ENCODE measurements around the gene HLA-DPA1. TPM values are rescaled to one million over a fixed set of nuclear protein-coding genes. Genes with fewer than 3 reads are reported as not detected.

HLA-DPA1 gene
- total and polyA plus RNA-seq, 10 of the 15 experiments (the other 5 are each of a cell fraction or from before 2014, with no cell fraction given) = 508 to 1,640 (median 829) TPM

GRCh38 chr6:33019372-33019771 is 54.1 kb downstream of the HLA-DPA1 start:
- peak overlapping the region; percentile 70 for H3K27ac ChIP-seq (ENCODE audit: control insufficient read depth, insufficient read depth)
- CTCF ChIA-PET = interaction anchor here (0.8 to 12.3 kb wide), 15 partner anchors 10 to 181 kb away, joined by 3 to 281 read pairs (median 5); partner anchors contain the start of genes HLA-DPA1, HLA-DPB1 and TAP2

More at GRCh38 chr6:33019372-33019771, 54.1 kb downstream of the HLA-DPA1 start:
- SMC1A ChIA-PET (ENCODE audit: uncharacterized antibody, unreplicated experiment) = interaction anchor here (0.8 to 12.9 kb wide), 13 partner anchors 9 to 230 kb away, joined by 3 to 177 read pairs (median 36); partner anchors contain the start of genes HLA-DPA1 and HLA-DPB1
- no peak for TF ChIP-seq ASH2L (IDR thresholded peaks at IDR 0.05; ENCODE audit: borderline replicate concordance, low read depth)
- no peak for TF ChIP-seq FOS (IDR thresholded peaks at IDR 0.05; ENCODE audit: borderline replicate concordance, extremely low read depth, insufficient read length)
- TF ChIP-seq TAF1 (IDR thresholded peaks at IDR 0.05; ENCODE audit: borderline replicate concordance, low read depth, low read length) = 0 out of 2 replicates have a peak, but pooled peaks have one; percentile 23
- TF ChIP-seq SPI1 (IDR thresholded peaks at IDR 0.05; ENCODE audit: borderline replicate concordance, insufficient read depth, low read depth, low read length) = peak; percentile 44; the same call in 1 of the 2 replicates
- 0 out of 2 replicates have a peak, but pooled peaks have one; percentile 56 for TF ChIP-seq MTA3 (IDR thresholded peaks at IDR 0.05; ENCODE audit: borderline replicate concordance, low read length)
- no peak for TF ChIP-seq RELA (IDR thresholded peaks at IDR 0.05; ENCODE audit: borderline replicate concordance, partially characterized antibody)
- TF ChIP-seq SMARCA5 (IDR thresholded peaks at IDR 0.05) = no peak
- no peak for TF ChIP-seq ZNF217 (IDR thresholded peaks at IDR 0.05)
- TF ChIP-seq RFX5 (IDR thresholded peaks at IDR 0.05; ENCODE audit: low read depth, low read length) = no peak
- TF ChIP-seq MEF2B (IDR thresholded peaks at IDR 0.05; ENCODE audit: partially characterized antibody, poor library complexity, severe bottlenecking) = peak; percentile 75
- TF ChIP-seq IRF3 (IDR thresholded peaks at IDR 0.05) = no peak
- TSS peak; percentile 89 for BruUV-seq (replicated peaks)
- Histone ChIP-seq H3K27me3 (replicated peaks in 1 of 2; ENCODE audit: control insufficient read depth in 2 of 2, insufficient read depth in 2 of 2, low read length in 1 of 2) (no peaks in the 10 kb centered on the region), H3K4me3 (no peak overlapping the region), H3K4me2 (ENCODE audit: control insufficient read depth, insufficient read depth) (peak overlapping the region; percentile 49), H2AFZ (ENCODE audit: control insufficient read depth, low read depth, low read length) (peak overlapping the region; percentile 13; the same call in 1 of the 2 replicates), H4K20me1 (ENCODE audit: control insufficient read depth, insufficient read depth) (no peaks in the 10 kb centered on the region), H3K9me3 (replicated peaks; ENCODE audit: control insufficient read depth, insufficient read depth, low read length) (no peaks in the 10 kb centered on the region; the same call in 2 of the 3 replicates), H3K36me3 (ENCODE audit: control insufficient read depth in 2 of 2, insufficient read depth in 2 of 2, low read length in 1 of 2) (no peaks in the 10 kb centered on the region), H3K9ac (ENCODE audit: control insufficient read depth, insufficient read depth, low read length) (peak overlapping the region; percentile 18; the same call in 1 of the 2 replicates), H3K79me2 (ENCODE audit: control insufficient read depth, insufficient read depth, low read length) (no peaks in the 10 kb centered on the region), H3K4me1 (ENCODE audit: control insufficient read depth, insufficient read depth, low read length) (peaks cover 22% of the 10 kb centered on the region)
- RAD21 ChIA-PET (ENCODE audit: unreplicated experiment) = interaction anchor here (0.6 to 9.7 kb wide), 12 partner anchors 10 to 180 kb away, joined by 3 to 139 read pairs (median 4); partner anchors contain the start of genes HLA-DMA, HLA-DOA, HLA-DPA1 and HLA-DPB1
- DNase-seq (ENCODE audit: low read depth, low spot score) (no peak), FAIRE-seq (no peak), ATAC-seq (peak; percentile 31)
- POLR2A ChIA-PET = interaction anchor here (1.1 to 14.8 kb wide), 7 partner anchors 9 to 95 kb away, joined by 3 to 240 read pairs (median 8); partner anchors contain the start of genes HLA-DOA, HLA-DPA1 and HLA-DPB1
- intact Hi-C loops (cut with micrococcal nuclease; ENCODE audit: unreplicated experiment) (no loop called here), in situ Hi-C loops (cut with MboI) (loop anchor here (5.0 kb wide), 1 partner anchor 63 kb away; no protein-coding TSS in a partner anchor)

Data from GM12878 (cell line).